Measurements from ENCODE around the gene MAML3. TPM values are rescaled to one million over a fixed set of nuclear protein-coding genes. Genes with fewer than 3 reads are reported as not detected.

Gene MAML3
- total RNA-seq, 1 donor: 6.5 TPM

DNA sequence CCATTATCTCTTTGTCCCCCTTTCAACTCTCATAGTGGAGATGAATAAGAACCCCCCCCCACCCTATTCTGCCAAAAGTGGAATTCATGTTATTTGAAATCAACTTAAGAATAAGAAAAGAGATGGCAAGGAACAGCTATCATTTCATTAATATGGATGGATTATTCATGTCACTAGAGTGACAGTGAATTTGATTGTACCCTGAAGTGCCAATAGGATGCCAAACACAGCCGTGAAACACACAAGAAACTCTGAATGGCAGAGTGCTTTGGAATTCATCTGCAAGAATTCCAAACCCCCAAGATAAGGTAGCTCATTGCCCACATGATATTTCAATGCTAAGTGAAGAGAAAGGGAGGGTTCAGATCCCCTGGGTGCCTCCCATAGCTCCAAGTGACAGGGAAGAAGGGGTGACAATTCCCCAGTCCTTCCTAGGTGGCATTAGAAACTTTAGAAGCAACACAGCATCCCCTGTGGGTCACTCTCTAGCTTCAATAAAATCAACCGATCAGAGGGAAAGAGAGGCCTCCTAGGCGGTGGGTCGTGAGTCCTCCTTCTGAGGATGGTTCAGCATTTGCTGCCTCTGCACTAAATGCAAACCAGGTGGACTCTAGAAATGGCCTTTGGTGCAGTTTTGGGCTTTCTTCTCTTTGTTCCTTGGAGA, 404.0 kb downstream of the MAML3 start:
- no peak for DNase-seq (ENCODE audit: low read depth)
- TF ChIP-seq, protein P1, sequence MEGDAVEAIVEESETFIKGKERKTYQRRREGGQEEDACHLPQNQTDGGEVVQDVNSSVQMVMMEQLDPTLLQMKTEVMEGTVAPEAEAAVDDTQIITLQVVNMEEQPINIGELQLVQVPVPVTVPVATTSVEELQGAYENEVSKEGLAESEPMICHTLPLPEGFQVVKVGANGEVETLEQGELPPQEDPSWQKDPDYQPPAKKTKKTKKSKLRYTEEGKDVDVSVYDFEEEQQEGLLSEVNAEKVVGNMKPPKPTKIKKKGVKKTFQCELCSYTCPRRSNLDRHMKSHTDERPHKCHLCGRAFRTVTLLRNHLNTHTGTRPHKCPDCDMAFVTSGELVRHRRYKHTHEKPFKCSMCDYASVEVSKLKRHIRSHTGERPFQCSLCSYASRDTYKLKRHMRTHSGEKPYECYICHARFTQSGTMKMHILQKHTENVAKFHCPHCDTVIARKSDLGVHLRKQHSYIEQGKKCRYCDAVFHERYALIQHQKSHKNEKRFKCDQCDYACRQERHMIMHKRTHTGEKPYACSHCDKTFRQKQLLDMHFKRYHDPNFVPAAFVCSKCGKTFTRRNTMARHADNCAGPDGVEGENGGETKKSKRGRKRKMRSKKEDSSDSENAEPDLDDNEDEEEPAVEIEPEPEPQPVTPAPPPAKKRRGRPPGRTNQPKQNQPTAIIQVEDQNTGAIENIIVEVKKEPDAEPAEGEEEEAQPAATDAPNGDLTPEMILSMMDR (IDR thresholded peaks at IDR 0.05; ENCODE audit: insufficient read depth, low read depth, low read length): no peak
- H3K4me3 ChIP-seq (ENCODE audit: low read depth, low read length): no peak overlapping the region

DNA sequence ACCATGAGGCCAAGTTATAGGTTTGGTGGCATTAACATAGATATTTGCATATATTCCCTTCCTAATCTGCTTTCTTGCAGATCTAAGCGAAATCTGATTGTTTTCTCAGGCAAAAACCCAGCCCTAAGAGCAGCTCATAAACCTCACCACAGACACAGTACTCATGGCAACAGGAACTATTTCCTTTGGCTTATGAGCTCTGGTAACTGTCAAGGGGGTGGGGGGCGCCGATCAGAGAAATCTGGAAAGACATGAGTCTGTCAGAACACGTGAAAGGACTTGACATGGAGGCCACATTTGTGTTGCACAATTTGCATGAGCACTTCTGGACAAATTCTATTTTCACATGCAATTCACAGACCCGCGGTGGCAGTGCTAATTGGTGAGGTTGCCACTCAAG, 404.6 kb downstream of the MAML3 start:
- no peak overlapping the region for H3K4me3 ChIP-seq (ENCODE audit: low read depth, low read length)
- TF ChIP-seq, protein P1 (IDR thresholded peaks at IDR 0.05; ENCODE audit: insufficient read depth, low read depth, low read length): no peak
- DNase-seq (ENCODE audit: low read depth): no peak

DNA sequence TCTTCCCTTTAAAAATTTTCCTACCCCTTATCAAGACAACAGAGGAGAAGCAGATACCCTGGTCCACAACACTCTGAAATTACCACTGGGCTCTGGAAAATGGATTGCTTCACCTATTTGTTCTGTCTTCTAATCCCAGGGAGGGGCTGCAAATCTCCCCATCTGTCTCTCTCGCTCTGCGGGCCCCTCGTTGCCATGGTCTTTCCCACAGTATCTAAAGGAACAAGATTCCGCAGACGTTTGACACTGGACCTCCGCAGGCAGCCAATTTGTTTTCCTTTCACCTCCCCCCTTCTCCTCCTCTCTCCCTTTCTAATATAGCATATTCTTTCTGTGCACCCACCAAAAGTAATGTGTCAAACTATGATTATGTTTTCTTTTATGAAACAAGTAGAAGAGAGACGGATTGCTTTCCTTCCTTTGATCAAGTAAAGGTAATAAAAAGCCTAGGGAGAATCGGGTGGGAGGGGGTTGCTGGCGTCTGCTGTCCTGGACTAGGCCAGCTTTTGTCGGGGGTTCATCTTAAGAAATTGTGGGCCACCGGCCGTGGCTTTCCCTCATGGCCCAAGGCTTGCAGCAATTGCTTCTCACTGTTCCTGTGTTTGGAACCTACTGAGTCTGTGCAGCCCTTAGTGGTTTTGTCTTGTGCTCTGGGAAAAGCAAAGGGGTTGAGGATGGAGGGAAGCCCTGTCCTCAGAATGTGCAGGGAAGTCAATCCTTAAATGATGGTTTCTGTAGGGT, 407.4 kb downstream of the MAML3 start:
- no peak for DNase-seq (ENCODE audit: low read depth)
- TF ChIP-seq, protein P1 (IDR thresholded peaks at IDR 0.05; ENCODE audit: insufficient read depth, low read depth, low read length): no peak
- H3K4me3 ChIP-seq (ENCODE audit: low read depth, low read length): no peak overlapping the region

DNA sequence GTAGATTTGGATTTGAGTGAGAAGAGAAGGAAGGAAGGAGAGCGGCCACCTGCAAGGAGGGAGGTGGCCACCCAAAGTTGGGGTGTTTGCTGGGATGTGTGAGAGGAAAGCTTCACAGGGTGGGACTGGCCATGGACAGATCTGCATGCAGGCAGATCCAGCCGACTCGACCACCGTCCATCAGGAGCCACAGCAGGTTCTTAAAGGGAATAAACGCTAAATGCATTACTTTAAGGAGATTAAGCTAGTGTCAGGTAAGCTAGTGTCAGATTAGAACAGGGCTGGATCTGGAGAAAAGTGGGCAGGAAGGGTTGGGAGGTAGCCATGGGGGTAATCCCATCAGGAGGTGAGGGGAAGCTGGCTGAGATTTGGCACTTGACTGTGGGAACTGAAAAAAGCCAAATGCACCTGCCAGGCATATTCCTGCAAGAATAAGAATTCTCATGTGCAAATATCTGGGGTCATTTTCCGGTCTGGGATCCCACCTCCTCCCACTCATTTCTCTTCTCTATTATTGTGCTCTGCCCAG, 408.8 kb downstream of the MAML3 start:
- H3K4me3 ChIP-seq (ENCODE audit: low read depth, low read length): no peak overlapping the region
- TF ChIP-seq, protein P1 (IDR thresholded peaks at IDR 0.05; ENCODE audit: insufficient read depth, low read depth, low read length): no peak
- DNase-seq (ENCODE audit: low read depth): no peak

DNA sequence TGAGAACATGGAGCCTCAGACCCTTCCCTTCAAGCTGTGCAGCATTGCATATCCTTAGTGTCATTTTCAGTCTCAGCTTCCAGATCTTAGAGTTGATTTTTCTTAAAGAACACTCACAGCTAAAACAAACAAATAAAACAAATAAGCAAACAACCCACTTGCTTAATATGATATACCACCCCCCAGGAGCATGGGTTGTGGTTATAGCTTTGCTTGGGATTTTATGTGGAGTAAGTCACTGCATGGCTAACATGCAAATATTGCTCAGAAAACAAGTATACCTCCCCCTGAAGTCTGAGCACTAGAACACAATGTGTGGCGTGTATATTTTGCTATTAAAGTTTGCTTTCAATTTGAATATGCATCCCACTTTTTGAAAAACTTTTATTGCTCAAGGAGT, 409.8 kb downstream of the MAML3 start:
- TF ChIP-seq, protein P1 (IDR thresholded peaks at IDR 0.05; ENCODE audit: insufficient read depth, low read depth, low read length): no peak
- H3K4me3 ChIP-seq (ENCODE audit: low read depth, low read length): no peak overlapping the region
- DNase-seq (ENCODE audit: low read depth): no peak

DNA sequence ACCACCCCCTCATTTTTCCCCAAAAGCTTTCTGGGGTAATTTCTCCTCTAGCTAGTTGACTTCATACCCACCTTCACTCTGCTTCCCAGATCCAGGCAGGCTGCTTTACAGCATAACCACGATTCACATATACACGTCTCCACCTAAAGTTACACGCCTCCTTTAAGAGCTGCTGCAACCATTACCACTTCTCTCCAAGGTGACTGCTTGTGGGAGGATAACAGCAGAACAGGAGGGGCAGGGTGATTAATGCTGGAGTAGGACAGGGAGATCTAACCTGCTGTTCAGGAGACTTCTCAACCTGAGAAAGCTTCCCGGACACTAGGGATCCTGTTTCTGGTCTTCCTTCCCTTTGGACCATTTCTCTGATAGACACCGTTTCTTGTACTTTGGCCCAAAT, 411.0 kb downstream of the MAML3 start:
- DNase-seq (ENCODE audit: low read depth): no peak
- TF ChIP-seq, protein P1 (IDR thresholded peaks at IDR 0.05; ENCODE audit: insufficient read depth, low read depth, low read length): no peak
- no peak overlapping the region for H3K4me3 ChIP-seq (ENCODE audit: low read depth, low read length)

Measured in fibroblast of villous mesenchyme (primary cell).